HG03025 (cell line): ENCODE results near the gene METTL23.
A peak's percentile ranks its signal among the peaks of the same experiment; 100 is the strongest.

Source experiments
- ATAC-seq: cut with Tn5 transposase; IDR thresholded peaks from one replicate; pipeline ENCODE4 v1.9.1; 2021; ENCODE audit warnings: mild to moderate bottlenecking, moderate library complexity; ENCODE audit not compliant: unreplicated experiment, low FRiP score

The METTL23 gene, protein sequence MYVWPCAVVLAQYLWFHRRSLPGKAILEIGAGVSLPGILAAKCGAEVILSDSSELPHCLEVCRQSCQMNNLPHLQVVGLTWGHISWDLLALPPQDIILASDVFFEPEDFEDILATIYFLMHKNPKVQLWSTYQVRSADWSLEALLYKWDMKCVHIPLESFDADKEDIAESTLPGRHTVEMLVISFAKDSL

GRCh38 chr17:76726776-76727718 is at the start of gene METTL23:
Gene METTL23 (plus strand): TSS chr17:76726839. CDS start chr17:76729711, 2,872 bp downstream.
- ATAC-seq = peak; percentile 22

DNA sequence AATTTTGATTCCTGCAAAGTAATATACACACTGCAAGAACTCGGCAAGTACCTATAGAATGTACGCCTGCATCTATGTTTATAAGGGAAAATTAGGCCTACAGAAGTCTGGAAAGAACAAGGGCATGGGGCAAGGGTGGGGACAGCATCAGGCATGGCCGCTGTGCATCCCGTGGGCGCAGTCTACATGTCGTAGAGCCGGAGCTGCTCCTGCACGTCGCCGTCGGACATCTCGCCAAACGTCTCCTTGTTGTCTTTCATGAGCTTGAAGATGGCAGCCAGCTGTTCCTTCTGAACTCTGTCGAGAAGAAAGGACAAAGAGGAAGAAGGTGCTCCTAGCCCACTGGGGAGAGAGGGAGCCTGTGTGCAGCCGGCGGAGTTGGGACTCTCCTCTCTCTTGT is 49.2 kb upstream of the METTL23 start:
- no peak for ATAC-seq

GRCh38 chr17:76678330-76678729 is 48.3 kb upstream of the METTL23 start:
- ATAC-seq = no peak

DNA sequence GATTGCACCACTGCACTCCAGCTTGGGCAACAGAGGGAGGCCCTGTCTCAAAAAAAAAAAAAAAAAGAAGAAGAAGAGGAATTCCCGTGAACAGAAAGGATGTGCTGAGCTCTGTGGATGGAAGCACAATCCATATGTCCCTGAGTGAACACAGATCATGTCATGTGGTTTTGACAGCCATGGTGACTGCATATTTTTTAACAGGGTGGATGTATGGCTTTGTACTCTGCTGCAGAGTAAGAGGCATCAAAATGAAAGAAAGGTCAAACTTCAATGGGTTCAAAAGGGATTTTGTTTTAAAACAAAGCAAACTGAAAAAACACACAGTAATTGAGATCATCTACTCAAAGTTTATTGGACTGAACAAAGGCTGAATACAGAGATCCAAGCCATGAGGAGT is 47.4 kb upstream of the METTL23 start:
- no peak for ATAC-seq

DNA sequence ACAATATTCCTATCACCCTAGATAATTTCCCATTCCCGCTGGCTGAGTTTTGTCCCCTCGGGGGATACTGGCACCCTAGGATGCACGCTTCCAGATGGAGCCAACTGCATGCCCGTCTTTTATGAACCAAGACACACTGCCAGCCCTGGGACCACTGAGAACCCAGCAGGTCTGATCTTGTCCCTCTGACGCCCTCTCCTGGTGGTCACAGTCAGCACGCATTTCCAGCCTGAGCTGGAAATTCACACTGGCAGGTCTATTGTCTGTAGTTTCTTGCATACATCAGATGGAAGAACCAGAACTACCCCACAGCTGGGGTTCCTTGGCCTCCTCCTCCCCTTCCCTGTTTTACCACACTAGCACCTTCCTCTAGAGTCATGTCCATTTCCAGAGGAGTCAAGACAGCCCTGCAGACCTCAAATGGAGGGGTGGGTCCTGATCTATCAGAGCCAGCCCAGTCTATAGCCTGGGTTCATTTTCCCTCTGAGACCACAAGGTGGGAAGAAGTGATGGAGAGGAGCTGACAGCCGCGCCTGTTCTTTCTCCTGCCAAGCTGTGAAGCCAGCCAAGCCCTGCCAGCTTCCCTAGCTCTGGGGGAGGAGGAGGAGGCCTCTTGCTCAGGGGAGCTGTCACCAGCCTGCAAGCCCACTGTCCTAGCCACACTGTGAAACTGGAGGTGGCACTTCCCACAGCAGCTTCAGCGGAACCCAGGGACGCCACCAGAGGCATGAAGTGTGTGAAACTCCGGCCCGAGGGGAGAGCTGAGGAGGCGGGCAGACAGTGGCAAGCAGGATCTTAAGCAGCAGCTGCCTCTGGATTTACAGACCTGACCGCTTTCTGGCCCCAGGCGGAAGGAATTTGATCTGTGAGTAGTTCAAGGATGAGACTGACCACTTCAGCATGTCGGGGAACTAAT is 45.2 kb upstream of the METTL23 start:
- no peak for ATAC-seq

DNA sequence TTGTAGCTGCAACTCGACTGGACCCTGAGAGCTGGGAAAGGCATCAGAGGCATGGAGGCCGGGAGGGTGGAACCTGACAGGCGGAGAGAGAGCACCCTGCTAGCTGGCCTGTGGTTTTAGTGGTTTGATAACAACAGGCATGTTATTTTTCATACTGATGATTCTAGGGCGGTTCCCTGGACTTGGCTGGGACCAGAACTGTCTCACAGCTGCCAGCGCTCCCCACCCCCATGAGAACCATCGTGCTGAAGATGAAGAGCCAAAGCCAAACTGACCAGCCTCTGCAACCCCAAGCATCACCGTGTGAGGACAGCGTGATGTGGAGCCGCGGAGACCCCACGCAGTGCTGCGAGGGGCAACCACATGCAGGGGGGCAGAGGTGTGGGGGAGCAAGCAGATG is 44.3 kb upstream of the METTL23 start:
- no peak for ATAC-seq

DNA sequence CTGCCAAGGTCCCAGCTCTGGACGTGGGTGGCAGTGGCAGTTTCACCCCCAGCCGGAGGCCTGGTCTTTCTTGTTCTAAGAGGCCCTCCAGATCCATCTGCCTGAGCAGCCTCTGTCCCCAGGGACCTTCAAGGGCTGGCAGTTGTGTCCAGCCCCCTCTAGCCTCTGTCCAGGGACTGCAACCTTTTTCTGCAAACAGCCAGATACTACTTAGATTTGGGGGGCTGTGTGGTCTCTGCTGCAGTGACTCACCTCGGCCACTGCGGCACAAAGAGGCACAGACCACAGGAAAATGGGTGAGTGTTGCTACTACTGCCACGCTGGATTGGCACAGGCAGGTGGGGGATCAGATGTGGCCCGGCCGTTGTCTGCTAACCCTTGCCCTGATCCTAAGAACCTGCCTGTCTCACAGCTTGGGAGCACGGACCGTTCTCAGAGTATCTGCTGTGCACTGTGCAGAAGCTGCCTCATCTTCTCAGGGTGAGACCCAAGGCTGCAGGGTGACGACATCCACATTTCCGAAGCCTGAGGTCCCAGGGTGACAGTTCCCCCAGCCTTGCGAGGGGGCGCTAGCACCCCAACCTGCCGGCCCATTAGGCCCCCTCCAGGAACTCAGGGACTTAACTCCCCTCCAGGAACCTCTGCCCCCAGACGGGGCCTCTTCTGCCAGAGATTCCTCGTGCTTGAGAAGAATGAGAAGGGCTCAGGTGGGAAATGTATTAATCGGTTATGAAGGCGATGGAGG is 43.5 kb upstream of the METTL23 start:
- ATAC-seq = no peak

GRCh38 chr17:76683921-76684745 is 42.5 kb upstream of the METTL23 start:
- no peak for ATAC-seq

DNA sequence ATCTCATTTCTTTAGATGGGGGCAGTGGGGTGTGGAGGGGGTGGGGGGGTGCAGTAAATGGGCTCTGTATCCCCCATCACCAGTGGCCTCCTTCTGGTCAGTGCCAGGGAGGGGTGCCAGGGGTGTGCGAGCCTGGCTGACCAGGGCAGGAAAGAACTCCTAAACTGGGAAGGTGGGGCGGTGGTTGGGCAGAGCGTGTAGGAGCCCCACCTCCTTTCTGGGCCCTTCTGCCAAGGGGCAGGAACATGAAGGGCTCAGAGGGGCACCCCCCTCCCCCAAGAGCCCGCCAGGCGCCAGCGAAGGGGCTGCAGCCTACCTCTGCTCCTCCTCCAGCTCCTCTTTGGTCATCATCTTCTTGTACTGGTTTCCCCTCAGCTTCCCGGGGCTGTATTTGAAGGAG is 41.9 kb upstream of the METTL23 start:
- no peak for ATAC-seq

GRCh38 chr17:76685366-76685765 is 41.3 kb upstream of the METTL23 start:
- ATAC-seq = no peak

GRCh38 chr17:76685846-76686245 is 40.8 kb upstream of the METTL23 start:
- no peak for ATAC-seq

- ATAC-seq = no peak
Measured at GRCh38 chr17:76686538-76687297, 39.9 kb upstream of the METTL23 start.

GRCh38 chr17:76687298-76688164 is 39.1 kb upstream of the METTL23 start:
- no peak for ATAC-seq

DNA sequence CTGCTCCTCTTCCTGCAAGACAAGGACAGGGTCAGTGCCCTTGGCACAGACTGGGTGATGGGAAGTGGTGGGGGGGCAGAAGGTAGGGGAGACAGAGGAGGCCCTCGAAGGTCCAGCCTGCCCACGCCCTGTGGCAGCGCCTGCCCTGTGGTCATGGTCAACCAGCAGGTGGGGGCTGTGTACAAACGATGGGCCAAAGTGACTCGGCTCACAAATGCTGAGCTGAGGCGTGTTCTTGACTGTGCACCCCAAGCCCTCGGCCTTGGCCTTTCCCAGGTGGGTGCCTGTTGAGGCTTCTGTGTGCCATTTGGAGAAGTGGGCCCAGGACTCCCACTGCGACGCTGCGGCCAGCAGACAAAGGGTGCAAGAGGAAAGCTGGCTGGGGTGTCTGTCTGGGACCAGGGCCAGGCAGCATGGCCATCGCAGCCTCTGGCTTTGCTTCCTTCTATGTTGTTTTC is 38.4 kb upstream of the METTL23 start:
- ATAC-seq = no peak

DNA sequence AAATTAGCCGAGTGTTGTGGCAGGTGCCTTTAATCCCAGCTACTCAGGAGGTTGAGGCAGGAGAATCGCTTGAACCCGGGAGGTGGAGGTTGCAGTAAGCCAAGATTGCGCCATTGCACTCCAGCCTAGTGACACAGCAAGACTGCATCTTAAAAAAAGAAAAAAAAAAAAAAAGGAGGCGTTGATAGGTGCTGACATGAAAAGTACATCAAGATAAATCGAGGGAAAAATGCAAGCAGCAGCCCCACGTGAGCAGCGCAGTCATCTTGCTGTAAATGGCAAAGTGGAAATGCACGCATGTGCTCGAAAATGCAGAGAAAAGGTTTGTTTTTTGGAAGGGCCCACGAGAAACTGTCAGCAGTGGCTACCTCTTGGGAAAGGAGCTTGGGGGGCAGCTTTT is 36.8 kb upstream of the METTL23 start:
- ATAC-seq = no peak

DNA sequence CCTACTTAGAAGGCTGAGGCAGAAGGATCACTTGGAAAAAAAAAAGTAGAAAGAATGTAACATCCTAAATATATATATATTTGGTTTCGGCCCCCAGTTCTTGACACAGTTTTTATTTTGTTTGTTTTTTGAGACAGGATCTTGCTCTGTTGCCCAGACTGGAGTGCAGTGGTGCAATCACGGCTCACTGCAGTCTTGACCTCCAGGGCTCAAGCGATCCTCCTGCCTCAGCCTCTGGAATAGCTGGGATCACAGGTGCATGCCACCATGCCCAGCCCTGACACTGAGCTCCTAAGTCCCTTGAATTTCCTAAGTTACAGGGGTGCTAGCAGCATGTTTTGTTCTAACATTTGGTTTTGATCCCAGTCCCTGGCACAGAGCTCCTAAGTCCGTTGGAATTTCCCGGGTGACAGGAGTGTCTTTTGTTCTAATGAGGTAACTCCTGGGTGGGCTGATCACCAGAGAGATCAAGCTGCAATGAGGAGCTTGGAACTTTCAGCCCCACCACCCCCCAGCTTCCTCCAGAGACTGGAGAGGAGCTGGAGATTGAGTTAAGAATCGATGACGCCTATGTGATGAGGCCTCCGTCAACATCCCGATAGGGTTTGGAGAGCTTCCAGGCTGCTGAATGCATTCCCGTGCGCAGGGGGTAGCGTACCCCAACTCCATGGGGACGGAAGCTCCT is 35.9 kb upstream of the METTL23 start:
- no peak for ATAC-seq
